Activated T-helper 17 cell treated with anti-CD3 and anti-CD28 coated beads, Interleukin-2, amount 50 U/mL, for 72 hours (primary cell): ENCODE results near the gene TSPAN12. TPM values are rescaled to one million over a fixed set of nuclear protein-coding genes. Genes with fewer than 3 reads are reported as not detected.

Source experiments
- ATAC-seq: fragments of 150-1000 bp; cut with Tn5 transposase; replicated peaks from 2 replicates; pipeline ENCODE4 v1.10.0; 2021; ENCODE audit warnings: mild to moderate bottlenecking, moderate library complexity
- H3K27ac Mint-ChIP-seq: one replicate; pipeline ENCODE4 v1.8.0; 2022; ENCODE audit warnings: mixed read lengths
- H3K27me3 Mint-ChIP-seq: one replicate; pipeline ENCODE4 v1.8.0; 2022; ENCODE audit warnings: mixed read lengths
- H3K36me3 Mint-ChIP-seq: one replicate; pipeline ENCODE4 v1.8.0; 2022; ENCODE audit warnings: low read depth, mild to moderate bottlenecking, mixed read lengths
- H3K4me1 Mint-ChIP-seq: one replicate; pipeline ENCODE4 v1.8.0; 2022; ENCODE audit warnings: mixed read lengths
- H3K4me3 Mint-ChIP-seq: one replicate; pipeline ENCODE4 v1.8.0; 2022; ENCODE audit warnings: mild to moderate bottlenecking, mixed read lengths
- H3K9me3 Mint-ChIP-seq: one replicate; pipeline ENCODE4 v1.8.0; 2022; ENCODE audit warnings: mixed read lengths
- total RNA-seq, 2 donors: library from RNA; stranded (reverse); gene quantifications; one replicate each; pipeline ENCODE4 v1.2.3, GENCODE V29; 2022

TSPAN12 gene
- total RNA-seq, 2 donors from 2014 or later: not detected

DNA sequence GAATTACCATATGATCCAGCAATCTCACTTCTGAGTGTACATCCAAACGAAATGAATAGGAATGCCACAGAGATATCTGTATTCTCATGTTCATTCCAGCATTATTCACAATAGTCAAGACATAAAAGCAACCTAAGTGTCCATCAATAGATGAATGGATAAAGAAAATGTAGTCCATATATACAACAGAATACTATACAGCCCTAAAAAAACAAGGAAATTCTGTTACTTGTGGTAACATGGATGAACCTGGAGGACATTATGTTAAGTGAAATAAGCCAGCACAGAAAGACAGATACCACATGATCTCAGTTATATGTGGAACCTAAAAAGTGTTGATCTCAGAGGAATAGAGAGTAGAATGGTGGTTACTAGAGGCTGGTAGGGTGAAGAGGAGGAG lies 26.7 kb downstream of the TSPAN12 start:
- Mint-ChIP-seq H3K9me3 (peaks cover 4% of the 10 kb centered on the region), H3K36me3 (no peaks in the 10 kb centered on the region), H3K27me3 (peaks cover 20% of the 10 kb centered on the region), H3K4me3 (no peak overlapping the region), H3K4me1 (no peaks in the 10 kb centered on the region), H3K27ac (no peak overlapping the region)
- no peak for ATAC-seq

DNA sequence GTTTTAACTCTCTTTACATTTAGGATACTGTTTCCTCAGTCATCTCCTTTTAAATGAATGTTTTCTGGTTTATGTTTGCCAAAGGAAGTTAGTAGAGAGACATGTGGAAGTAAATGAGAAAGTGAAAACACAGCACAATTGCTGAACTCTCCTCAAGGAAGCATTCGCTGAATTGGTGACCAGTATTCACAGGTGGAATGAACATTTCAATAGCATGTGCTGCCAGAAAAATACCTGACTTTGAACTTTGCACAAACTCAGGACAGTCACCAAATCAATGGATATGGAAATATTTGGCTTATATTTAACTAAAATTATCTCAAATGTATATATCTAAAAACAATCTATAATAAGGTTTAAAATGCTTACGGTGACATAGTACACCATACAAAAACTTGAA lies 28.5 kb downstream of the TSPAN12 start:
- no peak overlapping the region for H3K27ac Mint-ChIP-seq
- no peak overlapping the region for H3K4me3 Mint-ChIP-seq

DNA sequence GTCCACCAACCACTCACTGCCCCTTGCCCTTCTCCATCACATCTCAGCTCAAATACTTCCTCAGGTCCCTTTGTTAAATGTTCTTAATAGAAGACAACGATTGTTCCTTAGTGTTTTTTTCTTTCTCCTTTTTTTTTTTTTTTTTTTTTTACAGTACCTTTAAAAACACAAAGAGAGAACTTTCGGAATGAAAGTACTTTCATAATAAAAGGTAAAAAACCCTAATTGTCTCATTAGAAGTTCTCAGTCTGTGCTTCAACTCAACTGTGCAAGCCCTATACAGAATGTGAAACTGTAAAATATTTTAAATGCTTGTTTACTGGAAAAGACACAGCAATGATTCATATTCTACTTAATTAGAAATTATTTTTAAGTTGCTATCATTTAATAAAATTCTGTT lies 29.4 kb downstream of the TSPAN12 start:
- ATAC-seq: no peak
- H3K4me1 Mint-ChIP-seq: no peaks in the 10 kb centered on the region
- H3K27ac Mint-ChIP-seq: no peak overlapping the region
- no peaks in the 10 kb centered on the region for H3K36me3 Mint-ChIP-seq
- H3K4me3 Mint-ChIP-seq: no peak overlapping the region
- peaks cover 4% of the 10 kb centered on the region for H3K9me3 Mint-ChIP-seq
- peaks cover 19% of the 10 kb centered on the region for H3K27me3 Mint-ChIP-seq

More for the DNA sequence above, 28.5 kb downstream of the TSPAN12 start:
- peaks cover 4% of the 10 kb centered on the region for H3K9me3 Mint-ChIP-seq
- H3K36me3 Mint-ChIP-seq: no peaks in the 10 kb centered on the region
- H3K4me1 Mint-ChIP-seq: no peaks in the 10 kb centered on the region
- peaks cover 19% of the 10 kb centered on the region for H3K27me3 Mint-ChIP-seq
- no peak for ATAC-seq

DNA sequence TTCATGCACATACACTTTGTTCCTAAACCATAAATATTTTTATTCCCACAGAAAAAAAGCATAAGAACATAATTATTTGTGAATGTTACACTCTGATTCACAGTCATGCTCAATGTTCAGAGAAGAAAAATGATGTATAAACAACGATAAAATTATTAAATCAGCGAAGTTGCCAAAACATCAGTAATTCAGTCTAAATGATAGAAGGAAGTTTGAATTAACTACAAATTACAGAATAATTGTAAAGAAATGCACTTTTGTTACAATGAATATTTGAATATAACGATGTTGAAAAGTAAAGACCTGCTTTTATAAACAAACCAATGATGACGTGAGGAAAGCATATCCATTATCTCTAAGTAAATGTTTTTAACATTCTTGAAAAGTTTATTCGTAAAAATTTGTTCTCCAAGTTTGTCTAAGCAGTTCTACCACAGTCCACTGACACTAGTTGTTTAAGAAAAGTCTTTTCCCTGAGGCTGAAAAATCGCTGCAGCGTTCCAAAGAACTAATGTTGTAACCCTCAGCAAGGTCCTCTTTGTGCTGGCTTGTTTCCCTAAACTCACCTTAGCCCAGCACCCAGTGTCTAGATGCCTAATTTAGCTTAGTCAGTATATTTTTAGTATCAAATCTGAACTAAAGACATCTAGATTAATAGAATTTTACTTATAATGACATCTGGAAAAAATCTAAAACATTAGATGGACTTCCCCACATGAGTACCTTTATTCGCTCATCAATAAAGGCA lies 30.4 kb downstream of the TSPAN12 start:
- no peaks in the 10 kb centered on the region for H3K4me1 Mint-ChIP-seq
- H3K27me3 Mint-ChIP-seq: peaks cover 27% of the 10 kb centered on the region
- no peak for ATAC-seq
- H3K36me3 Mint-ChIP-seq: no peaks in the 10 kb centered on the region
- H3K4me3 Mint-ChIP-seq: no peak overlapping the region
- peaks cover 4% of the 10 kb centered on the region for H3K9me3 Mint-ChIP-seq
- H3K27ac Mint-ChIP-seq: no peak overlapping the region

DNA sequence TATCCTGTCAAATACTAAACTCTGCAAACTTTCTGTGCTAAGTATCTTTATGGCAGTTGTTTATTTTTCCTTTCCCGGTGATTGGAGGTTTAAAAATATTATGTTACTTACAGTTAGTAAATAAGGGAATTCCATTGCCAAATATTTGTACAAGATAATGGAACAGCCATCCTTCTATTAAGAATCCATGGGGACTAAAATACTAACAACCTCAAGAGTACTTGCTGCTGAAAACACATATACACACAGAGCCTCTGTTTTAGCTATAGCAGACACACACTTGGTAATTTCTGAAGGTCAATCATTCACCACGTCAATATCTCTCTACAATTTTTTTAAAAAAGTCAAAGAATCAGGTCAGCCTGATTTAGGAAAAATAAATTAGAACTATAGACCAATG lies 32.4 kb downstream of the TSPAN12 start:
- H3K27me3 Mint-ChIP-seq: peaks cover 32% of the 10 kb centered on the region

DNA sequence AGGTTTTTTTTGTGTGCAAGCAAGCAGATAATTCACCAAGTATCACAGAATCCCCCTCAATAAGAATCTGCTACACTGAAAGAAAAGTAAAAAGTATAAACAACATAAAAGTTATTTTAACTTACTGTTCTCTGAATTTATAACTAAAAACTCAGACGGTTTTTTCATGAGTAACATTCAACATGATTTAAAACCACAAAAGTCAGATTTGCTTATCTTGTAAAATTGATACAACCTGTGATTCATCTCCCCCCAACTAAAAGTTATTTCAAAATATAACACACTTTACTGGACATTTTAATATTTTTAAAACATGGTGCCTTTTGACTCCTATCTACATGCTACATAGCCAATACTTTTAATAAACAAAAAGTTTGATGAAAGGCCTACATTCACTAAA lies 32.8 kb downstream of the TSPAN12 start:
- no peaks in the 10 kb centered on the region for H3K9me3 Mint-ChIP-seq
- no peaks in the 10 kb centered on the region for H3K36me3 Mint-ChIP-seq
- H3K27ac Mint-ChIP-seq: no peak overlapping the region
- peaks cover 34% of the 10 kb centered on the region for H3K27me3 Mint-ChIP-seq
- ATAC-seq: no peak
- H3K4me3 Mint-ChIP-seq: no peak overlapping the region
- no peaks in the 10 kb centered on the region for H3K4me1 Mint-ChIP-seq

More for the DNA sequence above, 32.4 kb downstream of the TSPAN12 start:
- Mint-ChIP-seq H3K27ac (no peak overlapping the region), H3K4me1 (no peaks in the 10 kb centered on the region), H3K4me3 (no peak overlapping the region), H3K9me3 (peaks cover 2% of the 10 kb centered on the region), H3K36me3 (no peaks in the 10 kb centered on the region)
- no peak for ATAC-seq

DNA sequence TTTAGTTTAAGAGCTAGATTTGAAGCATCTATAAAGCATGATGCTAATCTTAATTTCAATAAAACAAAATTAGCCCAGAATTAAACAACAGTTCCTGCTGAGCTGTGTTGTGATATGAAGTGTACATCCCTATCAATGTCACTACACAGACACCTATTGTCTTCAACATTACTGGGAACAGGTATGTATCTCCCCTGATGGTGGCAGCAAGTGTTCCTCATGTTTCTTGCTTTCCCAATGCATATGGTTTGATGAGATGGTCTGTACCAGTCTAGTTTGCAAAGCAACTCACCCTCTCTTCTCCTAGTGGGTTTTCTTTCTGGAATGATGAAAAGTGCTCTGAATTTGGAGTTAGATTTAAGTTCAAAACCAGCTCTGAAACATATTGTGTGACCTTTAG lies 38.1 kb downstream of the TSPAN12 start:
- Mint-ChIP-seq H3K36me3 (no peaks in the 10 kb centered on the region), H3K27ac (no peak overlapping the region), H3K4me1 (no peaks in the 10 kb centered on the region), H3K4me3 (no peak overlapping the region), H3K27me3 (peaks cover 33% of the 10 kb centered on the region), H3K9me3 (no peaks in the 10 kb centered on the region)
- no peak for ATAC-seq

DNA sequence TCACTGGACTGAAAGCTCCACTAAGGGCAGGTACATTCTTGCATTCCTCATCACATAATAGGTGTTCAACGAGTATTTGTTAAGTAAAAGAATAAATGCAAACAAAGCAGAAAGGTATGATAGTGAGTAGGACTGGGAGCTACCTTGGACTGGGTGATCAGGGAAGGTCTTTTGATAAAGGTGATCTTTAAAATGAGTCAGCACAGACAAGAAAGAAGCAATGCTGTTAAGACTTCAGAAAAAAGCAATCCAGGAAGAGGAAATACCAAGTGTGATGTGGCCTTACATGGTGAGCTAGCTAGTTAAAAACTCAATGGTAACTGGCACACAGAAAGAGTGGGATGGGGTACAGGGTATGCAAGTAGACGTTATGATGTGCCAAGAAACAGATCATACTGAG lies 40.1 kb downstream of the TSPAN12 start:
- Mint-ChIP-seq H3K4me3 (no peak overlapping the region), H3K36me3 (no peaks in the 10 kb centered on the region), H3K9me3 (no peaks in the 10 kb centered on the region), H3K27me3 (peaks cover 28% of the 10 kb centered on the region), H3K4me1 (no peaks in the 10 kb centered on the region), H3K27ac (no peak overlapping the region)
- no peak for ATAC-seq

DNA sequence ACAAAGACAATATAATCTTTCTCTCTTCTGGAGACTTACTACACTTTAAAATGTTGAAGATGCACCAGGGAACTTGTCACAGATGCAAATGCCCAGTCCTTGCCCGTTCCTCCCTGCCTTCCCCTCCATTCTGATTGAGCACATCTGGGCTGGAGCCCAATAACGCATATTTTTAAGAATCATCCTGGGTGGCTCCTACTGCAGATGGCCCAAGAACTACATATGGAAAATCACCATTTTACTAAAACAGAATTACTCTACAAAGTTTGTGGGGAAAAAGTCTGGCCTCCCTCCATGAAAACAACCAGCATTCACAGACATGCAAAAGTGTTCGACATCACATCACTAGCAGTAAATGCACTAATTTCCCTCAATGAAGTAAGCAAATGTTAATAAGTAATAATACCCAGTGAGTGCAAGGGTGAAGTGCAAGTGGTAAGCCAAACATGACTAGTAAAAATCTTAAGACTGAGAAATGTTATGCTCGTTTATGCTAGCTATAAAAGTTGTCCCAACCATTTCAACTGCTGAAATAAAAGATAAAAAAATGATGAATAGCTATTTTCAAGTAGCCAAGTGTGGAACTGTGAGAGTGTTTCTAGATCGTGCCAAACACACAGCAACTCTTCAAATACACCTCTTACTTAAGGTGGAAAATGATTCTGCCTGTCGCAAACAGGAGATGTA lies 43.5 kb downstream of the TSPAN12 start:
- Mint-ChIP-seq H3K9me3 (no peaks in the 10 kb centered on the region), H3K4me3 (no peak overlapping the region), H3K4me1 (no peaks in the 10 kb centered on the region), H3K27me3 (peaks cover 8% of the 10 kb centered on the region), H3K36me3 (no peaks in the 10 kb centered on the region), H3K27ac (no peak overlapping the region)
- ATAC-seq: no peak

DNA sequence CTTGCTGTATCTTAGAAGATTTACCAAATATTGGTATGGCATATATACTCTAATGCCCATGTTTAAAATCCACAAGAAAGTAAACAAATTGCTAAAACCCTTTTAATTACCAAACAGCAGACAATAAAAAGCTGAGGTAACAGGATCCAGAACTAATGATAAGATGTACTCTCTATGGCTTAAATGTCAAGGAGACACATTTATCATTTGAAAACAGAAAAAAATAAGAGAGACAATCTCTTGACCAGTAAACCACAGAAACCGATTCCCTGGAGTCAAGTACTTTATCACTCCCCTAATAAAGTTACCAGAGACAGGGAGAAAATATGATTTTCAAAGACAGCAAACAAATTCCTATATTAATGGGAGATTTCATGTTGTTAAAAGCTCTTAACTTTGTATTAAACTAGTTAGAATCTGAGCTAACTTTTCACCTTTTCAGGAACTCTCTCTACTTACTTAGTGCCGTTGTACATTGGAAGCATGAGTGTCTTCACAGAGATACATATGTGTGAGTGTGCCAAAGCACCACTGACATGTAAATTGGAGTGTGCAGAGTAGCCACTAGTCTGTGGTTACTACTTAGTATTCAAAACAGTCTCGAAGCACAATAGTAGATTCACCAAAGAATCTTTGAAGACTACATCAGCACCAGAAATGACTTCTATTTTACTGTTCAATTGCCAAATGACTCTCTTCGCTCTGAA lies 44.2 kb downstream of the TSPAN12 start:
- Mint-ChIP-seq H3K36me3 (no peaks in the 10 kb centered on the region), H3K9me3 (no peaks in the 10 kb centered on the region), H3K27me3 (peaks cover 8% of the 10 kb centered on the region), H3K4me1 (no peaks in the 10 kb centered on the region), H3K4me3 (no peak overlapping the region), H3K27ac (no peak overlapping the region)
- ATAC-seq: no peak

DNA sequence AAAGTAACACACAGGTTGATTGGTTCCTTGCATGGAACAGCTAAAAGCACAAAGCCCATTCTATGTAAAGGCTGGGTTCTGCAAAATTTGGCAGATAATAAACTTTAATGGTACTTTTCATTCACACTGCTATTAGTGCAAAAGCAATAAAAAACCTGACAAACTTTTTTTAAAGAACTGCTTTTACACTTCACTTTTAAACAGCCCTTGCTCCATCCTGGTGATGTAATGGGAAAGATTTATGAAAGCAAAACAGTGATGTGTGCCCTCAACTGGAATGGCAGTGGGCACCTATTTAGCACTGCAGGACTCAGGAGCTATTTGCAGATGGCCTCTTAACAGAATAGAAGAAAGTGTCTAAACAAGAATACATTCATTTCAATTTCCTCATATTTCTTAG lies 44.9 kb downstream of the TSPAN12 start:
- H3K27me3 Mint-ChIP-seq: peaks cover 8% of the 10 kb centered on the region
- no peak overlapping the region for H3K4me3 Mint-ChIP-seq
- H3K27ac Mint-ChIP-seq: no peak overlapping the region
- no peaks in the 10 kb centered on the region for H3K9me3 Mint-ChIP-seq
- H3K4me1 Mint-ChIP-seq: no peaks in the 10 kb centered on the region
- ATAC-seq: no peak
- H3K36me3 Mint-ChIP-seq: no peaks in the 10 kb centered on the region

DNA sequence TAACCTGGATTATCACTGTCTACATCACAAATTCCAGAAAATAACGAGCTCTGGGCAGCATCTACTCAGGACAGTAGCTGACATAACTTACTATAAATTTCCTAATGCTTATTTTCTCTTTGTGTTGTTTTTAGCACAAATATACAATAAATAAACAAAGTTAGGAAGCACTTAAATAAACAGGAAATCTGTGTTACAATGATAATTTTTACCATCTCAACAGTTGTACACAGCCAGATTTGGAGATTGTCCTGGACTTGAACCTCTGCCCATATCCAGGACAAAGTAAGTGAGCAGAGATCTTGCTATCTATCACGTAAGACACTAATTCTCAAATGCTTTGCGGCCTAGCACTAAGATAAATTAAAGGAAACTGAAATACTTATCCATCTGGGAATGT lies 48.7 kb downstream of the TSPAN12 start:
- Mint-ChIP-seq H3K4me1 (no peaks in the 10 kb centered on the region), H3K27ac (no peak overlapping the region), H3K4me3 (no peak overlapping the region), H3K36me3 (no peaks in the 10 kb centered on the region), H3K27me3 (peaks cover 4% of the 10 kb centered on the region), H3K9me3 (no peaks in the 10 kb centered on the region)
- no peak for ATAC-seq

DNA sequence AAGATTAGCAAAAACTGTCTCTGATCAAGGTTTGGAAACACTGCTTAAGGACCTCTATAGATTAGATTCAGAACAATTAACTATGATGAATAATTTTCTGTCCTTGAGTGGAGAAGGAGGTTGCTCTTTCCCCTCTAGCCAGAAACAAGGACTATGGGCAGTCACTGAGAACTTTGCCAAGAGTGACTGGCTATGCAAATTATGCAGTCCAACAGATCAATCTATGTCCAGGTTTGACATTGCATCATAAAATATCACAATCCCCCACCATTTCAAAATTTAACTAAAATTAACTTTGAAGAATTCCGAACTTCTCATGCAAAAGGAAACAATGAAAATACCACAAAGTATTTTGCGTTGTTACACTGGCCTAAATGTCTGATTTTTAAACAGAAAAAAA lies 50.6 kb downstream of the TSPAN12 start:
- Mint-ChIP-seq H3K9me3 (no peaks in the 10 kb centered on the region), H3K27me3 (peaks cover 4% of the 10 kb centered on the region), H3K36me3 (no peaks in the 10 kb centered on the region), H3K4me1 (no peaks in the 10 kb centered on the region), H3K4me3 (no peak overlapping the region), H3K27ac (no peak overlapping the region)
- no peak for ATAC-seq

DNA sequence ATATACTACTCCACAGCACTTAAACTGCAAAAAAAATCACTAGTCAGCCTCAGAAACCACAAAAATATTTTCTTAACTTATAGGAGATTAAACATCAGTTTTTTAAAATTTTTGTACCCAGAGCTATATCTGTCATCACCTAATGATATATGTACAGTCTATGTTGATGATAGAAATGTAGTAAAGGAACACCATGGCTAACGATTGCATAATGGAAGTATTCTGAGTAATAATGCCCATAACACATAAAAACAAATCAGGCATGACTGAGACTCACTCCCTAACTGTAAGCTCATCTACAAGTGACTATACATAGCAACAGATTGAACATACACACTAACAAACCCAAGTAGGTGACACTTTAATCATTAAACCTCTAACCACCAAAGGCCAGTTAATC lies 51.3 kb downstream of the TSPAN12 start:
- Mint-ChIP-seq H3K4me1 (no peaks in the 10 kb centered on the region), H3K27ac (no peak overlapping the region), H3K36me3 (no peaks in the 10 kb centered on the region), H3K4me3 (no peak overlapping the region), H3K9me3 (no peaks in the 10 kb centered on the region), H3K27me3 (peaks cover 4% of the 10 kb centered on the region)
- ATAC-seq: no peak
